SK-N-SH (cell line): ENCODE data around the gene SCGB3A1. TPM values are rescaled to one million over a fixed set of nuclear protein-coding genes. Genes with fewer than 3 reads are reported as not detected.

Source experiments
- CTCF ChIA-PET: fragments of 300-600, 350-600 bp; formaldehyde crosslinking; extraction: SDS; loops from one replicate; lab custom pipeline; 2021; lab: Yijun Ruan, JAX
- POLR2A ChIA-PET: fragments of 350-600 bp; sonication (Branson Sonifier 250); formaldehyde crosslinking; extraction: SDS; loops from one replicate; lab custom pipeline; 2020; ENCODE audit warnings: antibody characterized with exemption, inconsistent platforms; lab: Yijun Ruan, JAX
- DNase-seq: peaks from one replicate; pipeline ENCODE4 v3.0.0; 2012
- H2AFZ ChIP-seq: fragments of 200-600 bp; sonication (generic); 2 replicates; pipeline ENCODE4 v1.8.1; 2016; ENCODE audit warnings: antibody characterized with exemption, mild to moderate bottlenecking, low read depth
- H3F3A ChIP-seq: fragments of 200-600 bp; sonication (generic); replicated peaks from 2 replicates; pipeline ENCODE3; 2016; ENCODE audit warnings: antibody characterized with exemption, mild to moderate bottlenecking; ENCODE audit not compliant: insufficient read depth
- H3K27ac ChIP-seq, 2 experiments: fragments of 200-500 bp in 1 of 2; fragments of 200-600 bp in 1 of 2; sonication (Bioruptor generic) in 1 of 2; sonication (generic), shearing (Covaris generic) in 1 of 2; 2 replicates each; pipeline versions ENCODE4 v1.5.1 to v1.6.1; 2014 to 2016; ENCODE audit warnings: low read depth in 2 of 2, inconsistent platforms in 1 of 2, low read length in 1 of 2, mild to moderate bottlenecking in 1 of 2, mixed read lengths in 1 of 2
- H3K27me3 ChIP-seq: fragments of 200-600 bp; sonication (generic), shearing (Covaris generic); 2 replicates; pipeline ENCODE4 v1.6.1; 2016; ENCODE audit warnings: mixed run types; ENCODE audit not compliant: insufficient read depth
- H3K36me3 ChIP-seq, 2 experiments: fragments of 200-500 bp in 1 of 2; fragments of 200-600 bp in 1 of 2; sonication (Bioruptor generic) in 1 of 2; sonication (generic) in 1 of 2; replicated peaks in 1 of 2; 2 replicates each; pipeline versions ENCODE3 to v1.5.1; 2014 to 2016; ENCODE audit warnings: low read length in 1 of 2, mild to moderate bottlenecking in 1 of 2; ENCODE audit not compliant: insufficient read depth in 2 of 2, control insufficient read depth in 1 of 2
- H3K4me1 ChIP-seq, 2 experiments: fragments of 200-500 bp in 1 of 2; fragments of 200-600 bp in 1 of 2; sonication (Bioruptor generic) in 1 of 2; sonication (generic), shearing (Covaris generic) in 1 of 2; 2 replicates each; pipeline versions ENCODE4 v1.5.1 to v1.6.1; 2014 to 2016; ENCODE audit warnings: low read depth in 1 of 2, low read length in 1 of 2, mixed run types in 1 of 2; ENCODE audit not compliant: insufficient read depth in 2 of 2, control insufficient read depth in 1 of 2
- H3K4me2 ChIP-seq: fragments of 200-600 bp; sonication (generic), shearing (Covaris generic); 2 replicates; pipeline ENCODE4 v1.6.1; 2017; ENCODE audit warnings: mixed run types
- H3K4me3 ChIP-seq, 2 experiments: fragments of 200-500 bp in 1 of 2; fragments of 200-600 bp in 1 of 2; sonication (Bioruptor generic) in 1 of 2; sonication (generic), shearing (Covaris generic) in 1 of 2; 2 replicates each; pipeline versions ENCODE4 v1.5.1 to v1.8.1; 2014 to 2016; ENCODE audit warnings: low read depth in 2 of 2, inconsistent platforms in 1 of 2, low read length in 1 of 2, mild to moderate bottlenecking in 1 of 2, mixed read lengths in 1 of 2, moderate library complexity in 1 of 2
- H3K79me2 ChIP-seq: fragments of 200-600 bp; sonication (generic); 2 replicates; pipeline ENCODE4 v1.8.1; 2017; ENCODE audit warnings: mild to moderate bottlenecking; ENCODE audit not compliant: insufficient read depth
- H3K9ac ChIP-seq: fragments of 200-600 bp; sonication (generic); 2 replicates; pipeline ENCODE4 v1.6.1; 2017; ENCODE audit warnings: mixed run types
- H3K9me2 ChIP-seq: fragments of 200-600 bp; sonication (generic); 2 replicates; pipeline ENCODE4 v1.6.1; 2017; ENCODE audit warnings: mixed run types
- H3K9me3 ChIP-seq: fragments of 200-600 bp; sonication (generic); 2 replicates; pipeline ENCODE4 v1.6.1; 2017; ENCODE audit warnings: mixed run types, mild to moderate bottlenecking, moderate library complexity
- H4K20me1 ChIP-seq: fragments of 200-600 bp; sonication (generic); 2 replicates; pipeline ENCODE4 v1.6.1; 2017; ENCODE audit warnings: mild to moderate bottlenecking, mixed run types; ENCODE audit not compliant: insufficient read depth
- CTCF ChIP-seq: fragments of 200-600 bp; sonication (generic); IDR thresholded peaks from 2 replicates; pipeline ENCODE4 v1.6.1; 2017; ENCODE audit warnings: antibody characterized with exemption, mild to moderate bottlenecking, moderate library complexity
- EP300 ChIP-seq, 2 experiments: IDR thresholded peaks; 2 replicates each; pipeline versions ENCODE4 v1.4.0 to v1.6.1; 2012; ENCODE audit warnings: borderline replicate concordance in 1 of 2, low read depth in 1 of 2, low read length in 1 of 2
- EZH2phosphoT487 ChIP-seq: fragments of 200-600 bp; sonication (generic); IDR thresholded peaks from 2 replicates; pipeline ENCODE4 v1.6.1; 2017; ENCODE audit warnings: low read depth, mixed run types, mild to moderate bottlenecking, antibody characterized with exemption, moderate library complexity, borderline replicate concordance
- FOSL2 ChIP-seq: IDR thresholded peaks from 2 replicates; pipeline ENCODE4 v1.4.0; 2012; ENCODE audit warnings: low read depth, mild to moderate bottlenecking, moderate library complexity, borderline replicate concordance
- FOXJ3 ChIP-seq: sonication (generic); formaldehyde crosslinking; IDR thresholded peaks from 2 replicates; pipeline ENCODE4 v1.5.1; 2020; ENCODE audit warnings: mild to moderate bottlenecking, missing genetic modification reagents
- GATA2 ChIP-seq: sonication (generic); formaldehyde crosslinking; IDR thresholded peaks from 2 replicates; pipeline ENCODE4 v1.5.0; 2020; ENCODE audit warnings: mild to moderate bottlenecking, missing genetic modification reagents
- JUND ChIP-seq: IDR thresholded peaks from 2 replicates; pipeline ENCODE4 v1.4.0; 2012
- MXI1 ChIP-seq: IDR thresholded peaks from 2 replicates; pipeline ENCODE4 v1.6.1; 2012; ENCODE audit warnings: mild to moderate bottlenecking, low read depth, low read length, improper control_type of control experiment
- NFIC ChIP-seq: IDR thresholded peaks from 2 replicates; pipeline ENCODE4 v1.4.0; 2012; ENCODE audit warnings: borderline replicate concordance
- RAD21 ChIP-seq: IDR thresholded peaks from 2 replicates; pipeline ENCODE4 v1.6.1; 2012; ENCODE audit warnings: mild to moderate bottlenecking, low read length
- REST ChIP-seq: IDR thresholded peaks from 2 replicates; pipeline ENCODE4 v1.6.1; 2012; ENCODE audit warnings: mild to moderate bottlenecking, low read depth, low read length, moderate library complexity
- TEAD4 ChIP-seq: IDR thresholded peaks from 2 replicates; pipeline ENCODE4 v1.4.0; 2012; ENCODE audit warnings: mild to moderate bottlenecking, borderline replicate concordance; ENCODE audit not compliant: insufficient read depth
- USF2 ChIP-seq: fragments of 150-350 bp; IDR thresholded peaks from 2 replicates; pipeline ENCODE4 v1.6.1; 2017; ENCODE audit warnings: antibody characterized with exemption, low read length, low read depth, borderline replicate concordance
- ZBTB33 ChIP-seq: IDR thresholded peaks from 2 replicates; pipeline ENCODE4 v1.4.0; 2012; ENCODE audit warnings: low read depth, borderline replicate concordance
- WGBS: methylation state at CpG from one replicate; pipeline ENCODE4 v1.1.6; 2017; ENCODE audit warnings: low lambda C conversion rate; 5-methylcytosine and 5-hydroxymethylcytosine counted together
- polyA plus RNA-seq, 3 experiments: library from polyadenylated mRNA; depleted of rRNA; stranded (reverse); fragments of >200 nt; gene quantifications; 2 replicates each; pipeline ENCODE4 v1.2.3, GENCODE V29; 2012
- TF ChIP-seq, protein P1 (sequence below): IDR thresholded peaks from 2 replicates; pipeline ENCODE4 v1.4.0; 2012; ENCODE audit warnings: low read depth, borderline replicate concordance

Gene SCGB3A1
- polyA plus RNA-seq, 1 of the 3 experiments (the other 2 are of a cell fraction): not detected

DNA sequence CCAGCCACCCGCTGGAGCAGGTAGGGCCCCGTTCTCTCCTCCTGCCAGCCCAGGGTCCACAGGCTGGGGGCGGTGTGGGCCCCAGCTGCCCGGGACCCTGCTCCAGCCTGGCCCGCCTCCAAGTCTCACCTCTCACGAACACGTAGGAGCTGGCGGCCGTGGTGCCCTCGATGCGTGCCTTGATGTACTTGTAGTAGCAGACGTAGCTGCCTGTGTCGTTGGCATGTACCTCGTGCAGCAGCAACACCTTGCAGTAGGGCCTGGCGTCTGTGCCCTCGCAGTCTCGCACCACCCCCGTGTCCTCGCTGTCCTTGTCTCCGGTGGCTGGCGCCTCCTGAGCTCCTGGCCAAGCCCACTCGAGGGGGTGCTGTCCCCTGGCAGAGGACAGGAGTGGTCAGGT lies 39.1 kb upstream of the SCGB3A1 start:
- Histone ChIP-seq H3K9ac (no peak overlapping the region), H3K9me3 (no peaks in the 10 kb centered on the region), H3K36me3 (no peaks in the 10 kb centered on the region), H2AFZ (no peak overlapping the region), H3K9me2 (no peaks in the 10 kb centered on the region), H4K20me1 (no peaks in the 10 kb centered on the region), H3K4me3 (no peak overlapping the region), H3K4me1 (no peaks in the 10 kb centered on the region), H3K4me2 (no peak overlapping the region), H3F3A (no peaks in the 10 kb centered on the region), H3K79me2 (no peaks in the 10 kb centered on the region), H3K27ac (no peak overlapping the region)
- CTCF ChIA-PET: interaction anchor here (1.0 to 1.1 kb wide), 3 partner anchors 11 to 88 kb away, joined by 3 to 6 read pairs (median 4); no protein-coding TSS in a partner anchor
- TF ChIP-seq NFIC: no peak
- TF ChIP-seq ZBTB33: no peak
- TF ChIP-seq GATA2 (CRISPR knock-in tag): no peak
- TF ChIP-seq FOXJ3 (CRISPR knock-in tag): no peak
- TF ChIP-seq USF2: no peak
- no peak for TF ChIP-seq EZH2phosphoT487
- TF ChIP-seq, all 33 proteins: peak for 0
- no peaks in the 10 kb centered on the region for H3K27me3 ChIP-seq
- no peak for DNase-seq
- 80% methylated on average over 13 of the region's 22 CpGs for WGBS
- POLR2A ChIA-PET: no interaction called here

DNA sequence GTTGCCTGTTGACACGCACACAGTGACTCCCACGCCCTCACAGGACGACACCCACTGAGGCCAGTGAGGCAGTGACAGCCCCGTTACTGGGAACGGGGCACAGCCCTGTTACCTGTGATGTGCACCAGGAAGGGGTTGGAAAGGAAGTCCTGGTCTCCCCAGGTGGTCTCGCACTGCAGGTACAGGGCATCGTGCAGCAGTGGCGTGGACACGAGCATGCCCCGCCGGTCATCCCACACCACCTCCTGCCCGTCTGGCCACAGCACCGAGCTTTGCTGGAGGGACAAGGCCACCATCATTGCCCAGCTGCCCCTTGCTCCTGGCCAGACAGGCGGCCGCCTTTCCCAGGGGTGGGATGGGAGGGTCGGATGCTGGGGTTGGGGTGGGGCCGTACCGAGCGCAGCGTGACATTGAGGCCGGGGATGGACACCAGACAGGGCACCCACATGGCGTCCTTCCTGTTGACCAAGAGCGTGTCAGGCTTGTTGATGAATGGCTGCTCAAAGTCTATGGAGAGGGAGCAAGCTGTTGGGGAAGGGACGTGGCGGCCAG lies 38.6 kb upstream of the SCGB3A1 start:
- Histone ChIP-seq H3K79me2 (no peaks in the 10 kb centered on the region), H4K20me1 (no peaks in the 10 kb centered on the region), H3F3A (no peaks in the 10 kb centered on the region), H3K4me2 (no peak overlapping the region), H3K9me2 (no peaks in the 10 kb centered on the region), H3K4me3 (no peak overlapping the region), H2AFZ (no peak overlapping the region), H3K27ac (no peak overlapping the region), H3K9me3 (no peaks in the 10 kb centered on the region), H3K9ac (no peak overlapping the region), H3K4me1 (no peaks in the 10 kb centered on the region), H3K27me3 (no peaks in the 10 kb centered on the region)
- ChIA-PET POLR2A (no interaction called here), CTCF (interaction anchor here (1.0 to 1.1 kb wide), 3 partner anchors 11 to 88 kb away, joined by 3 to 6 read pairs (median 4); no protein-coding TSS in a partner anchor)
- DNase-seq: no peak
- TF ChIP-seq REST (no peak), TEAD4 (no peak), FOSL2 (no peak), CTCF (no peak), EP300 (IDR thresholded peaks at IDR 0.05; ENCODE audit: borderline replicate concordance in 1 of 2, low read depth in 1 of 2, low read length in 1 of 2) (no peak), USF2 (no peak), GATA2 (CRISPR knock-in tag) (no peak), MXI1 (no peak), RAD21 (no peak), JUND (no peak)
- TF ChIP-seq, protein P1, sequence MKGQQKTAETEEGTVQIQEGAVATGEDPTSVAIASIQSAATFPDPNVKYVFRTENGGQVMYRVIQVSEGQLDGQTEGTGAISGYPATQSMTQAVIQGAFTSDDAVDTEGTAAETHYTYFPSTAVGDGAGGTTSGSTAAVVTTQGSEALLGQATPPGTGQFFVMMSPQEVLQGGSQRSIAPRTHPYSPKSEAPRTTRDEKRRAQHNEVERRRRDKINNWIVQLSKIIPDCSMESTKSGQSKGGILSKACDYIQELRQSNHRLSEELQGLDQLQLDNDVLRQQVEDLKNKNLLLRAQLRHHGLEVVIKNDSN: no peak
- TF ChIP-seq, all 33 proteins: peak for 0
- 60% methylated on average over 5 of the region's 25 CpGs for WGBS
- H3K36me3 ChIP-seq: no peaks in the 10 kb centered on the region
